OCI-LY7 (cell line): ENCODE measurements around the gene RGR.

Experiments used
- EZH2phosphoT487 ChIP-seq: fragments of 200-600 bp; sonication (generic); IDR thresholded peaks from 2 replicates; pipeline ENCODE4 v1.6.1; 2018; ENCODE audit warnings: low read depth, borderline replicate concordance, mild to moderate bottlenecking, mixed run types, antibody characterized with exemption, low read length, moderate library complexity, mixed read lengths
- TF ChIP-seq, protein P1 (sequence below): fragments of 200-600 bp; sonication (generic); conservative IDR thresholded peaks from 2 replicates; pipeline ENCODE4 v1.5.1; 2014; ENCODE audit warnings: mild to moderate bottlenecking, antibody characterized with exemption, low read length, moderate library complexity, mixed read lengths

DNA sequence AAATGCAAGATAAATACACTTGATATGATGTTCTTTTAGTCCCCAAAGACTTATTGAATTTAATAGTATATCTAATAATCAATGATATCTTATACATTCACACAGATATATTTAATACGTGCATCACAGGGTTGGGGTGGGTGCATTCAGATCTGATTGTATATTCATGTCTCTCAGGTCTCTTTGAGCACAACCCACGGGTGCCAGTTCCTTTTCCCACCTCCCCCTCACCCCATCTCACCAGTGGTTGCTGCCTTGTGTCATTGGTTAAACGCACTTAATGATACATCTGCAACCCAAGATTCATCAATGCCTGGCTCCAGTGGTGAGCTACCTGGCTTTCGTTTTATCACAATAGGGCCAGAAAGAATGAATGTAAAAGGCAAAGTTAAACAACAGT lies 9.8 kb upstream of the RGR start:
- TF ChIP-seq, protein P1, sequence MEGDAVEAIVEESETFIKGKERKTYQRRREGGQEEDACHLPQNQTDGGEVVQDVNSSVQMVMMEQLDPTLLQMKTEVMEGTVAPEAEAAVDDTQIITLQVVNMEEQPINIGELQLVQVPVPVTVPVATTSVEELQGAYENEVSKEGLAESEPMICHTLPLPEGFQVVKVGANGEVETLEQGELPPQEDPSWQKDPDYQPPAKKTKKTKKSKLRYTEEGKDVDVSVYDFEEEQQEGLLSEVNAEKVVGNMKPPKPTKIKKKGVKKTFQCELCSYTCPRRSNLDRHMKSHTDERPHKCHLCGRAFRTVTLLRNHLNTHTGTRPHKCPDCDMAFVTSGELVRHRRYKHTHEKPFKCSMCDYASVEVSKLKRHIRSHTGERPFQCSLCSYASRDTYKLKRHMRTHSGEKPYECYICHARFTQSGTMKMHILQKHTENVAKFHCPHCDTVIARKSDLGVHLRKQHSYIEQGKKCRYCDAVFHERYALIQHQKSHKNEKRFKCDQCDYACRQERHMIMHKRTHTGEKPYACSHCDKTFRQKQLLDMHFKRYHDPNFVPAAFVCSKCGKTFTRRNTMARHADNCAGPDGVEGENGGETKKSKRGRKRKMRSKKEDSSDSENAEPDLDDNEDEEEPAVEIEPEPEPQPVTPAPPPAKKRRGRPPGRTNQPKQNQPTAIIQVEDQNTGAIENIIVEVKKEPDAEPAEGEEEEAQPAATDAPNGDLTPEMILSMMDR: no peak
- no peak for TF ChIP-seq EZH2phosphoT487
